H7 (cell line): ENCODE measurements around the gene RASL10A. TPM values are rescaled to one million over a fixed set of nuclear protein-coding genes. Genes with fewer than 3 reads are reported as not detected.

Experiments
- DNase-seq: peaks from one replicate; pipeline ENCODE4 v3.0.0; 2012
- H3K27me3 ChIP-seq: 2 replicates; pipeline ENCODE4 v1.6.0; 2011; ENCODE audit warnings: mild to moderate bottlenecking, low read length; ENCODE audit not compliant: control insufficient read depth, insufficient read depth
- H3K36me3 ChIP-seq: replicated peaks from 2 replicates; pipeline ENCODE4 v1.5.1; 2011; ENCODE audit warnings: low read length; ENCODE audit not compliant: control insufficient read depth, insufficient read depth
- H3K4me3 ChIP-seq: 2 replicates; pipeline ENCODE4 v1.5.1; 2011; ENCODE audit warnings: low read depth, mild to moderate bottlenecking, control low read depth, low read length, moderate library complexity; ENCODE audit not compliant: insufficient read depth
- total RNA-seq: library from RNA; depleted of rRNA; stranded (reverse); fragments of >200 nt; shearing (Covaris generic); gene quantifications from 2 replicates; pipeline ENCODE4 v1.2.3, GENCODE V29; 2014

RASL10A gene
- total RNA-seq, 1 experiment from 2014 or later: 4.2 TPM

- Histone ChIP-seq H3K4me3 (no peak overlapping the region), H3K36me3 (peaks cover 21% of the 10 kb centered on the region), H3K27me3 (no peaks in the 10 kb centered on the region)
- DNase-seq: peak; percentile 56
Observed at GRCh38 chr22:29342577-29343312, 27.2 kb upstream of the RASL10A start.

DNA sequence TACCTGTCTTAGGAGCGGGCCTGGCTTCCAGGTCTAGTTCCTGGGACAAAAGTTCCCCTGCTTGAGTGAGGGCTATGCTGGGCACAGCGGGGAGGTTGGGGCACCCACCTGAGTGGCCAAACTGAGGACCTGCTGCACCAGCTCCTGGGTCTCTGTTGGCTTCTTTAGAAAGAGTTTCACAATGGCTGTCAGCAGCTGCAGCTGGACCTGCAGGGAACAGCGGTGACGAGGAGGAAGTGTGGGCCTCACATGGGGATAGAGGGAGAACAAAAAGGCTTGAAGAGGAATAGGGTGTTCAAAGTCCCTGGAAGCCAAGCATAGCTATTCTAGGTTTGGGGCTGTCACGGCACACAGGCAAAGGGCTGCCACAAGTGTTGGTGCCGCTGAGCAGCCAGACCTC, 26.7 kb upstream of the RASL10A start:
- no peaks in the 10 kb centered on the region for H3K27me3 ChIP-seq
- peaks cover 20% of the 10 kb centered on the region for H3K36me3 ChIP-seq
- H3K4me3 ChIP-seq: no peak overlapping the region
- DNase-seq: no peak

- Histone ChIP-seq H3K36me3 (peaks cover 21% of the 10 kb centered on the region), H3K27me3 (no peaks in the 10 kb centered on the region), H3K4me3 (no peak overlapping the region)
- no peak for DNase-seq
Observed at GRCh38 chr22:29341849-29342127, 26.3 kb upstream of the RASL10A start.

- Histone ChIP-seq H3K36me3 (peaks cover 21% of the 10 kb centered on the region), H3K27me3 (no peaks in the 10 kb centered on the region), H3K4me3 (no peak overlapping the region)
- no peak for DNase-seq
Observed at GRCh38 chr22:29341056-29341848, 25.8 kb upstream of the RASL10A start.

DNA sequence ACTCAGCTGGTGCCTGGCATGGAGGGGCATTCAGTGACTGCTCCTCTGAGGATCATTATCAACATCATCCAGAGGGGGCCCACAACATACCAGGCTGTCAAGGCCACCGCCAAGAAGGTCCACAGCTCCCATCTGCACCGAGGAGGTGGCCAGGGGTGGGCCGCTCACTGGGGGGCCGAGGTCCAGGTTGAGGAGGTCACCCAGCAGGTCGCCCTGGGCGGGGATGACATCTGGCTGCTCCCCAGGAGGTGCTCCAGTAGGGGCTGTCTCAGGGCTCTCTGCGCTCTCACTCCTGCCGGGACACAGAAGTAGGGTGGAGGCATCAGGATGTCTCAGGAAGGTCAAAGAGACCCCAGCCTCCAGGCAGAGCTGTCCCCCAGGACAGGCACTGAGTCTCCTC, 25.1 kb upstream of the RASL10A start:
- Histone ChIP-seq H3K36me3 (peaks cover 24% of the 10 kb centered on the region), H3K27me3 (no peaks in the 10 kb centered on the region)

DNA sequence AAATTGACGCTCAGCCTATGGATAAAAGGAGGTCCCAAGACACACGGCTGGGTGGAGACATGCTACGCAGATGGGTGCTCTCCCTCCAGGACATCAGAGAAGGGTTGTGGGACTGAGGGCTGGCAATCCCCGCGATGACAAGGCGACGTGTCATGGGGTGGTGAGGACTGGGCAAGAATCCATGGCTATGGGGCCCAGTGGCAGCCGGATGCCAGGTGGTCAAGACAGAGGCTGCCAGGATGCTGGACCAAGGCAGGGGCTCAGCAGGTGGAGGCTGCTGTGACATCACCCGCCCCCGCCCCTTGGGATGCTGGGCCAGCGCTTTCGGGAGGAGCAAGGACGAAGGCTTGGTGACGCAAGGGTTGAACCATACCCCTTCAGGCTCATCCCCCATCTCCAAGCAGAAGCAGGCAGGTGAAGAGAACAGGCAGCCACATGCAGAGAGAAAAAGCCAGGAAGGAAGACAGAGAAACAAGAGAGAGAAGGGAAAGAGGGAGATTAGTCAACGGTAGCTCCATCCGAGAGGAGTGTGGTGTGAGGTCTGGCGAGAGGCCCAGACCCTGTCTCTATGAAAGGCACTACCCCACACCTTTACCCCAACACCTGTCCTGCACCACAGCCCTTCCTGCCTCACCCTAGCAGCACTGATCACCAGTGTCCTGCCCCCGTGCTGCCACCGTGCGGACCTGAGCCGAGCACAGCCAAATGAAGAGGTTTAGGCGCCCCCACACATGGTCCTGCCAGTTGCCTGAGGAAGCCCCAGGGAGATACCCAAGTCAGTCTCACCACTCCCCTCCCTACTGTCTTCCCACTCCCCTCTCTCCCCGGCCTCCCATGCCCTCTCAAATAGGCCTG, 24.1 kb upstream of the RASL10A start:
- peaks cover 24% of the 10 kb centered on the region for H3K36me3 ChIP-seq
- DNase-seq: peak; percentile 48
- no peak overlapping the region for H3K4me3 ChIP-seq

More for the DNA sequence above, 25.1 kb upstream of the RASL10A start:
- peak; percentile 42 for DNase-seq
- no peak overlapping the region for H3K4me3 ChIP-seq

DNA sequence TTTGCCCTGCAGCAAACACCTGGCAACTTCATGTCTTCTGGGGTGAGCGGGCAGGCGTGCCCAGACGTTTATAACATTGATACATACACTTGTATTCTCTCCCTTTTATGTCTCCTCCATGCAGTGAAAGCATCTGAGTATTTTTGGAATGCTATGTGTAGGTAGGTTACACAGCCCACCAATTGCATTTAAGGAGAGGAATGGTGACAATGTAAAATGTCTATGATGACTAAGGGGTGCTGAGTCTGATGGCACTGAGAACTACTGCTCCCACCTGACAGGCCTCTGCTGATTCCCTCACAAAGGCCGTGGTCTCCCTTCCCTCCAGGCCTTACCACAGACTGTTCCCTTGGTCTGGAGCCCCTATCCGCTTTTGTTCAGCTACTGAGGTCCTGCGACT, 22.9 kb upstream of the RASL10A start:
- H3K4me3 ChIP-seq: no peak overlapping the region
- DNase-seq: no peak
- no peaks in the 10 kb centered on the region for H3K27me3 ChIP-seq
- peaks cover 24% of the 10 kb centered on the region for H3K36me3 ChIP-seq

More for the DNA sequence above, 24.1 kb upstream of the RASL10A start:
- no peaks in the 10 kb centered on the region for H3K27me3 ChIP-seq

DNA sequence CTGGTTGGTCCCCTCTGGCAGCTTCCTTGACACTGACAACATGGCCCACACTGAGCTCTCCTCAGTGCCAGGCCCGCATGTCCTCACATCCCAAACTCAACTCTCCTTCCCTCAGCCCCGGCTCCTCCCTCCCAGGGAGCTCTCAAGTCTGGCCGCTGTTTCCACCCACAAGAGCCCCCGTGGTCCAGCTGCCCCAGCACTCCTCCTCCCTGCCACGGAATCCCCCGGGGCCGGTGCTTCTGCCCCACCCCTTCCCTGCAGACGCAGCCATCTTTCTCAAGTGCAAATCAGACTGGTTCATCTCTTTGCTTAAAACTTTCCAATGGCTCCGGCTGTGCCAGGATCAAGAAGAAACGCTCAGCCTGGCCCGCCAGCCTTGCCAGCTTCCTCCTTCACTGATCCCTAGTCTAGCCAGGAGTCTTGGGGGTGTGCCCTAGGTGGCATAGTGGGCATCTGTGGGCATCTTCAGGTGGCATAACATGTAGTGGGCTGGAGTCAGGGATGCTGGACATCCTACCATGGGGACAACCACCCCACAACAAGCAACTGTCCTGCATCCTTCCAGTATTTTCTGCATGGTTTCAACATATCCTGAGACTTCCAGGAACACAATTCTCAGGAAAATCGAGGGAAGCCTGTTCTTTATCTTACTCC, 22.3 kb upstream of the RASL10A start:
- DNase-seq: no peak
- H3K36me3 ChIP-seq: peaks cover 24% of the 10 kb centered on the region
- no peaks in the 10 kb centered on the region for H3K27me3 ChIP-seq
- H3K4me3 ChIP-seq: no peak overlapping the region

- H3K36me3 ChIP-seq: peaks cover 26% of the 10 kb centered on the region
- H3K4me3 ChIP-seq: no peak overlapping the region
- DNase-seq: no peak
- no peaks in the 10 kb centered on the region for H3K27me3 ChIP-seq
Observed at GRCh38 chr22:29336751-29337490, 21.4 kb upstream of the RASL10A start.

- H3K36me3 ChIP-seq: peaks cover 22% of the 10 kb centered on the region
- H3K4me3 ChIP-seq: no peak overlapping the region
- no peaks in the 10 kb centered on the region for H3K27me3 ChIP-seq
- DNase-seq: no peak
Observed at GRCh38 chr22:29335656-29336055, 20.2 kb upstream of the RASL10A start.

DNA sequence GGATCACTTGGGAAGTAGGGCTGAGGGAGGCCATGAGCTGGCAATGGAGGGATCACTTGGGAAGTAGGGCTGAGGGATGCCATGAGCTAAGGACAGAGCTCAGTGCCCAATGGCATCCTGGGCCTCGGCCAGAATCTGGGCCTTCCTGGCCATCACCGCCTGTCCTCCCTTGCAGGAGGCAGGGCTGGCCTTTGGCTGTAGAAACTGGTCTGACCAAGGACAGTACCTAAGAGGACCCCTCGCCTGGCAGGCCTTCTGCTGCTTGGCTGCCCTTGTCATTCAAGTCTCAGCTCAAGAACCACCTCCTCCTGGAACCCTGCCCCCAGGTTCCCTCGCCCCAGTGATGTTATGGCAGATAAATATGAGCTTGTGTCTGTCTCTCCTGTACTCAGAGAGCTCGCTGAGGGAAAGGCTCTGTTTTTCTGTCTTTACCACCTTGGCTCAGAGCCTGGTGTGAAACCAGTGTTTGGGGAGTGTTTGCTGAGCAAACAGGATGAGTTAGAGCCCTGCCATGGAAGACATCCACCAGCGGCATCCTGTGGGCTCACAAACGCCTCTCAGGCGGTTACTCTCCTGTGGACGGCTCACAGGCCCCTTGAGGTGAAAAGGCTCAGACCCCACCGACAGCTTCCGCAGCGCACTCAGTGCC, 19.3 kb upstream of the RASL10A start:
- H3K4me3 ChIP-seq: no peak overlapping the region
- DNase-seq: no peak
- peaks cover 20% of the 10 kb centered on the region for H3K36me3 ChIP-seq
- H3K27me3 ChIP-seq: no peaks in the 10 kb centered on the region

- Histone ChIP-seq H3K36me3 (peaks cover 18% of the 10 kb centered on the region), H3K4me3 (no peak overlapping the region), H3K27me3 (no peaks in the 10 kb centered on the region)
- DNase-seq: peak; percentile 44
Observed at GRCh38 chr22:29334148-29334547, 18.7 kb upstream of the RASL10A start.

- Histone ChIP-seq H3K4me3 (no peak overlapping the region), H3K27me3 (no peaks in the 10 kb centered on the region), H3K36me3 (peaks cover 11% of the 10 kb centered on the region)
- no peak for DNase-seq
Observed at GRCh38 chr22:29332886-29333496, 17.5 kb upstream of the RASL10A start.
